Activated CD4-positive, alpha-beta T cell treated with anti-CD3 and anti-CD28 coated beads for 36 hours (primary cell): ENCODE measurements around the gene WDPCP. TPM values are rescaled to one million over a fixed set of nuclear protein-coding genes. Genes with fewer than 3 reads are reported as not detected.
"Not testable (repeated sequence)": the region's sequence is repeated elsewhere in the genome, so short reads cannot be mapped to it uniquely, and the experiment has no call there.

Experiments
- ATAC-seq: fragments of 200-7000 bp; cut with Tn5 transposase; one replicate; pipeline ENCODE4 v1.10.0; 2021; ENCODE audit warnings: mild to moderate bottlenecking, moderate library complexity
- CTCF ChIA-PET: fragments of 350-600 bp; sonication (Branson Sonifier 250); formaldehyde crosslinking; loops from one replicate; lab custom pipeline; 2021; ENCODE audit warnings: antibody characterized with exemption; lab: Charles Lee
- POLR2A ChIA-PET: fragments of 350-600 bp; sonication (Branson Sonifier 250); formaldehyde crosslinking; loops from one replicate; lab custom pipeline; 2021; ENCODE audit warnings: antibody characterized with exemption, inconsistent platforms; lab: Charles Lee
- DNase-seq: peaks from one replicate; pipeline ENCODE4 v3.0.0-alpha.2; 2020
- H3K27ac Mint-ChIP-seq: one replicate; pipeline ENCODE4 v1.8.0; 2021; ENCODE audit warnings: mixed read lengths
- H3K27me3 Mint-ChIP-seq: one replicate; pipeline ENCODE4 v1.8.0; 2021; ENCODE audit warnings: mixed read lengths
- H3K36me3 Mint-ChIP-seq: one replicate; pipeline ENCODE4 v1.8.0; 2021; ENCODE audit warnings: low read depth, mixed read lengths
- H3K4me1 Mint-ChIP-seq: one replicate; pipeline ENCODE4 v1.8.0; 2021; ENCODE audit warnings: mixed read lengths
- H3K4me3 Mint-ChIP-seq: one replicate; pipeline ENCODE4 v1.8.0; 2021; ENCODE audit warnings: mild to moderate bottlenecking, moderate library complexity, mixed read lengths
- H3K9me3 Mint-ChIP-seq: one replicate; pipeline ENCODE4 v1.8.0; 2021; ENCODE audit warnings: low read depth, mixed read lengths
- intact Hi-C, 2 experiments: fragments of 100-400 bp; cut with DNase I in 1 of 2; cut with micrococcal nuclease in 1 of 2; formaldehyde crosslinking; loops; one replicate each; pipeline versions ENCODE4 v1.14.2 to v1.15.1; 2022 to 2024; cut with DNase I, micrococcal nuclease
- total RNA-seq, 2 experiments: library from RNA; stranded (reverse); gene quantifications; one replicate each; pipeline ENCODE4 v1.2.3, GENCODE V29; 2021

Gene WDPCP
- total RNA-seq, 2 experiments from 2014 or later: 6.5 to 8.2 TPM

GRCh38 chr2:63357722-63358121 is 230.6 kb downstream of the WDPCP start:
- H3K27ac Mint-ChIP-seq, H3K4me1 Mint-ChIP-seq, POLR2A ChIA-PET, ATAC-seq, DNase-seq, intact Hi-C loops, H3K4me3 Mint-ChIP-seq, H3K27me3 Mint-ChIP-seq: not testable (repeated sequence)
- H3K36me3 Mint-ChIP-seq: peaks cover 28% of the 10 kb centered on the region
- CTCF ChIA-PET: interaction anchor here (0.6 kb wide), 2 partner anchors 296 to 321 kb away, joined by 3 to 4 read pairs; no protein-coding TSS in a partner anchor
- H3K9me3 Mint-ChIP-seq: peaks cover 20% of the 10 kb centered on the region

GRCh38 chr2:63347361-63347760 is 240.9 kb downstream of the WDPCP start:
- DNase-seq: no peak
- POLR2A ChIA-PET: no interaction called here

GRCh38 chr2:63346411-63346810 is 241.9 kb downstream of the WDPCP start:
- ATAC-seq (no peak), DNase-seq (no peak)
- POLR2A ChIA-PET: no interaction called here
- no peaks in the 10 kb centered on the region for H3K27me3 Mint-ChIP-seq
- CTCF ChIA-PET: interaction anchor here (1.0 kb wide), 2 partner anchors 15 to 24 kb away, joined by 3 read pairs; no protein-coding TSS in a partner anchor
- H3K4me1 Mint-ChIP-seq: no peaks in the 10 kb centered on the region
- H3K27ac Mint-ChIP-seq: no peak overlapping the region
- peaks cover 18% of the 10 kb centered on the region for H3K9me3 Mint-ChIP-seq
- H3K4me3 Mint-ChIP-seq: no peak overlapping the region
- H3K36me3 Mint-ChIP-seq: peaks cover 21% of the 10 kb centered on the region
- intact Hi-C loops: no loop called here

More at GRCh38 chr2:63347361-63347760, 240.9 kb downstream of the WDPCP start:
- H3K4me1 Mint-ChIP-seq: no peaks in the 10 kb centered on the region
- H3K4me3 Mint-ChIP-seq: no peak overlapping the region
- CTCF ChIA-PET: interaction anchor here (1.0 kb wide), 1 partner anchor 25 kb away, joined by 3 read pairs; no protein-coding TSS in a partner anchor
- no peak overlapping the region for H3K27ac Mint-ChIP-seq
- peaks cover 21% of the 10 kb centered on the region for H3K36me3 Mint-ChIP-seq
- no peak for ATAC-seq
- H3K27me3 Mint-ChIP-seq: no peaks in the 10 kb centered on the region
- H3K9me3 Mint-ChIP-seq: peaks cover 21% of the 10 kb centered on the region
- intact Hi-C loops: no loop called here

- no peaks in the 10 kb centered on the region for H3K4me1 Mint-ChIP-seq
- POLR2A ChIA-PET: no interaction called here
- H3K36me3 Mint-ChIP-seq: peaks cover 19% of the 10 kb centered on the region
- CTCF ChIA-PET: no interaction called here
- H3K27ac Mint-ChIP-seq: no peak overlapping the region
- H3K9me3 Mint-ChIP-seq: peaks cover 17% of the 10 kb centered on the region
- no peak for DNase-seq
- H3K4me3 Mint-ChIP-seq: no peak overlapping the region
- no peaks in the 10 kb centered on the region for H3K27me3 Mint-ChIP-seq
- intact Hi-C loops: no loop called here
- ATAC-seq: no peak
Measured at GRCh38 chr2:63345285-63345633, 243.0 kb downstream of the WDPCP start.

GRCh38 chr2:63344575-63345284 is 243.5 kb downstream of the WDPCP start:
- H3K4me3 Mint-ChIP-seq: no peak overlapping the region
- H3K9me3 Mint-ChIP-seq: peaks cover 17% of the 10 kb centered on the region
- intact Hi-C loops: no loop called here
- POLR2A ChIA-PET: no interaction called here
- H3K36me3 Mint-ChIP-seq: peaks cover 15% of the 10 kb centered on the region
- CTCF ChIA-PET: no interaction called here
- no peaks in the 10 kb centered on the region for H3K27me3 Mint-ChIP-seq
- DNase-seq (no peak), ATAC-seq (no peak)
- H3K4me1 Mint-ChIP-seq: no peaks in the 10 kb centered on the region
- H3K27ac Mint-ChIP-seq: no peak overlapping the region

GRCh38 chr2:63343397-63344109 is 244.7 kb downstream of the WDPCP start:
- ATAC-seq (no peak), DNase-seq (no peak)
- Mint-ChIP-seq H3K9me3 (peaks cover 19% of the 10 kb centered on the region), H3K36me3 (peaks cover 16% of the 10 kb centered on the region), H3K4me1 (no peaks in the 10 kb centered on the region), H3K4me3 (no peak overlapping the region), H3K27ac (no peak overlapping the region), H3K27me3 (no peaks in the 10 kb centered on the region)
- POLR2A ChIA-PET: no interaction called here
- CTCF ChIA-PET: no interaction called here
- intact Hi-C loops: no loop called here

- Mint-ChIP-seq H3K27ac (no peak overlapping the region), H3K4me1 (no peaks in the 10 kb centered on the region), H3K4me3 (no peak overlapping the region), H3K36me3 (peaks cover 18% of the 10 kb centered on the region), H3K9me3 (peaks cover 19% of the 10 kb centered on the region), H3K27me3 (no peaks in the 10 kb centered on the region)
- ATAC-seq (no peak), DNase-seq (no peak)
- intact Hi-C loops: no loop called here
- CTCF ChIA-PET: no interaction called here
- POLR2A ChIA-PET: no interaction called here
Measured at GRCh38 chr2:63340443-63340842, 247.8 kb downstream of the WDPCP start.

- H3K27ac Mint-ChIP-seq: no peak overlapping the region
- no peak overlapping the region for H3K4me3 Mint-ChIP-seq
- no peak for ATAC-seq
- H3K36me3 Mint-ChIP-seq: peaks cover 9% of the 10 kb centered on the region
- CTCF ChIA-PET: no interaction called here
- intact Hi-C loops: no loop called here
- H3K4me1 Mint-ChIP-seq: no peaks in the 10 kb centered on the region
- no peak for DNase-seq
- peaks cover 10% of the 10 kb centered on the region for H3K9me3 Mint-ChIP-seq
- no peaks in the 10 kb centered on the region for H3K27me3 Mint-ChIP-seq
- POLR2A ChIA-PET: no interaction called here
Measured at GRCh38 chr2:63334910-63335309, 253.4 kb downstream of the WDPCP start.

GRCh38 chr2:63326473-63326872 is 261.8 kb downstream of the WDPCP start:
- H3K27me3 Mint-ChIP-seq: no peaks in the 10 kb centered on the region

GRCh38 chr2:63323662-63324061 is 264.6 kb downstream of the WDPCP start:
- intact Hi-C loops, CTCF ChIA-PET, DNase-seq, H3K27me3 Mint-ChIP-seq, H3K4me1 Mint-ChIP-seq, ATAC-seq, POLR2A ChIA-PET, H3K4me3 Mint-ChIP-seq, H3K27ac Mint-ChIP-seq: not testable (repeated sequence)
- peaks cover 22% of the 10 kb centered on the region for H3K9me3 Mint-ChIP-seq
- peaks cover 20% of the 10 kb centered on the region for H3K36me3 Mint-ChIP-seq

More at GRCh38 chr2:63326473-63326872, 261.8 kb downstream of the WDPCP start:
- Mint-ChIP-seq H3K4me1 (no peaks in the 10 kb centered on the region), H3K27ac (no peak overlapping the region), H3K36me3 (peaks cover 24% of the 10 kb centered on the region), H3K9me3 (peaks cover 20% of the 10 kb centered on the region), H3K4me3 (no peak overlapping the region)
- DNase-seq: no peak
- POLR2A ChIA-PET: no interaction called here
- CTCF ChIA-PET: no interaction called here
- no peak for ATAC-seq
- intact Hi-C loops: no loop called here

GRCh38 chr2:63321973-63322372 is 266.3 kb downstream of the WDPCP start:
- peaks cover 19% of the 10 kb centered on the region for H3K9me3 Mint-ChIP-seq
- H3K27me3 Mint-ChIP-seq, H3K4me3 Mint-ChIP-seq, POLR2A ChIA-PET, DNase-seq, ATAC-seq, intact Hi-C loops, H3K4me1 Mint-ChIP-seq, H3K27ac Mint-ChIP-seq: not testable (repeated sequence)
- H3K36me3 Mint-ChIP-seq: peaks cover 13% of the 10 kb centered on the region
- CTCF ChIA-PET: interaction anchor here (0.8 kb wide), 1 partner anchor 25 kb away, joined by 3 read pairs; no protein-coding TSS in a partner anchor

GRCh38 chr2:63320669-63321068 is 267.6 kb downstream of the WDPCP start:
- intact Hi-C loops: no loop called here
- H3K36me3 Mint-ChIP-seq: peaks cover 8% of the 10 kb centered on the region
- ATAC-seq (no peak), DNase-seq (no peak)
- H3K9me3 Mint-ChIP-seq: peaks cover 17% of the 10 kb centered on the region
- POLR2A ChIA-PET: no interaction called here
- no peak overlapping the region for H3K4me3 Mint-ChIP-seq
- CTCF ChIA-PET: no interaction called here
- no peaks in the 10 kb centered on the region for H3K27me3 Mint-ChIP-seq
- H3K4me1 Mint-ChIP-seq: no peaks in the 10 kb centered on the region
- no peak overlapping the region for H3K27ac Mint-ChIP-seq
